ENCODE measurements around the gene ALG1. TPM values are rescaled to one million over a fixed set of nuclear protein-coding genes. Genes with fewer than 3 reads are reported as not detected.
"Not testable (repeated sequence)": the region's sequence is repeated elsewhere in the genome, so short reads cannot be mapped to it uniquely, and the experiment has no call there.

The ALG1 gene
- total and polyA plus RNA-seq, 8 donors: 13.0 to 23.3 (median 16.4) TPM

- DNase-seq; FAIRE-seq; H3K27me3 ChIP-seq; H3K4me3 ChIP-seq; H3K27ac ChIP-seq; H3K9me3 ChIP-seq; intact Hi-C loops (cut with DNase I); H3K4me1 ChIP-seq; H3K36me3 ChIP-seq; ATAC-seq: not testable (repeated sequence)
- WGBS, 2 donors: 91 to 94% methylated on average over 9 of the region's 9 CpGs
Observed at GRCh38 chr16:5090592-5090991, 18.9 kb downstream of the ALG1 start.

GRCh38 chr16:5093081-5093480 lies 21.4 kb downstream of the ALG1 start:
- H3K36me3 ChIP-seq; intact Hi-C loops (cut with DNase I); FAIRE-seq; H3K4me1 ChIP-seq; H3K27ac ChIP-seq; H3K4me3 ChIP-seq; H3K27me3 ChIP-seq; H3K9me3 ChIP-seq; ATAC-seq: not testable (repeated sequence)
- DNase-seq: peak in 1 of 6 donors; percentile 68
- WGBS, 2 donors: 89 to 98% methylated on average over 6 to 9 of the region's 9 CpGs

DNA sequence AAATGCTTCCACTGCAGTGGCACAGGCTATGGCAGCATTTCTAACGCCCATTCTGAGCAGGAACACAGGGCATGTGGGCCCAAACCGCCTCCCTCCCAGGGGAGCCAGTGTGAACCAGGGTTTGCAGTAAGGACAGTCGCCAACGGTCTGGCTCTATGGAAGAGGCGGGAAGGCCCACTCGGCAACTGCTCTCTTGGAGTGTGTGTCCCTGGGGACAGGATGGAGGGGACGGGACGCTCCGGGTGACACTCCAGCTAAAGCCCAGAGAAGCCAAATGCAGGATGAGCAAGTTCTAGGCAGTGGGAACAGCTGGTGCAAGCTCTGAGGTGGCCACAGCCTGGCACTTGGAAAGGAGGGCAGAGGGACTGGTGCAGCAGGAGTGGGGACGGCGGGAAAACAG lies 22.1 kb downstream of the ALG1 start:
- H3K4me1 ChIP-seq; FAIRE-seq; H3K9me3 ChIP-seq; ATAC-seq; intact Hi-C loops (cut with DNase I); H3K27me3 ChIP-seq; H3K36me3 ChIP-seq; H3K27ac ChIP-seq; H3K4me3 ChIP-seq: not testable (repeated sequence)
- DNase-seq: peak in 1 of 6 donors; percentile 55
- 77 to 84% methylated on average over 10 to 11 of the region's 11 CpGs for WGBS, 2 donors

GRCh38 chr16:5095145-5095830 lies 23.6 kb downstream of the ALG1 start:
- H3K27ac ChIP-seq; ATAC-seq; H3K27me3 ChIP-seq; H3K9me3 ChIP-seq; DNase-seq; FAIRE-seq; H3K36me3 ChIP-seq; intact Hi-C loops (cut with DNase I); H3K4me1 ChIP-seq; H3K4me3 ChIP-seq: not testable (repeated sequence)
- 63 to 66% methylated on average over 11 of the region's 11 CpGs for WGBS, 2 donors

GRCh38 chr16:5096437-5097060 lies 24.9 kb downstream of the ALG1 start:
- ATAC-seq; DNase-seq; H3K27me3 ChIP-seq; H3K27ac ChIP-seq; intact Hi-C loops (cut with DNase I); H3K9me3 ChIP-seq; FAIRE-seq; H3K36me3 ChIP-seq; H3K4me1 ChIP-seq: not testable (repeated sequence)
- WGBS, 2 donors: 17 to 20% methylated on average over 7 of the region's 7 CpGs
- H3K4me3 ChIP-seq: peak overlapping the region in 2 of 4 donors; percentile 69 to 90

DNA sequence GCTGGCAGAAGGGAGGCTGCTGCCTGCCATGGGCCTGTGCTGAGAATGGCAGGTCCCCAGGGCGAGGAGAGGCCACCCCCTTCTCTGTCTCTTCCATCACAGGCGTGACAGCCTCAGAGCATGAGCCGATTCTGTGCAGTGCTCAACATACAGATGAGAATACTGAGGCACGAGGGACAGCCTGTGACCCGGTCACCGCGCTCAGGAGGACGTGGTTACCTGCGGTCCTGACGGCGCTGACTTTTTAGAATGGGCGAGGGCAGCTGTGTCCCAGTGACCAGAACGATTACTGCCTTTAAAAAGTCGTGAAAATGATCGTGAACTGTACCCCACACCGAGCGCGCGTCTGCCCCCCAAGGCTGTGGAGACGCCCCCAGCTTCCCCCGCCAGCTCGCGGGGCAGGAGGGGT lies 25.4 kb downstream of the ALG1 start:
- 1% methylated on average over 22 to 23 of the region's 23 CpGs for WGBS, 2 donors
- H3K4me1 ChIP-seq; intact Hi-C loops (cut with DNase I); ATAC-seq; H3K9me3 ChIP-seq; FAIRE-seq; H3K27me3 ChIP-seq; H3K36me3 ChIP-seq: not testable (repeated sequence)
- Histone ChIP-seq H3K27ac (peak overlapping the region; percentile 28 to 67 (median 60)), H3K4me3 (peak overlapping the region; percentile 66 to 90 (median 75))
- DNase-seq: peak in 2 of 6 donors; percentile 40 to 58

GRCh38 chr16:5097470-5098220 lies 26.0 kb downstream of the ALG1 start, which contains the start of gene EEF2KMT:
EEF2KMT (minus strand) TSS chr16:5097795; CDS start chr16:5097739, 56 bp downstream.
- H3K27me3 ChIP-seq; H3K9me3 ChIP-seq; intact Hi-C loops (cut with DNase I); H3K36me3 ChIP-seq; H3K4me1 ChIP-seq; FAIRE-seq: not testable (repeated sequence)
- H3K4me3 ChIP-seq: peak within 1 kb of the TSS; percentile 66 to 90 (median 75)
- 0 to 1% methylated on average over 40 to 67 of the region's 67 CpGs for WGBS, 2 donors
- H3K27ac ChIP-seq: peak within 1 kb of the TSS; percentile 55 to 67 (median 62)
- DNase-seq: peak; percentile 97 to 100 (median 100)
- peak; percentile 100 for ATAC-seq

DNA sequence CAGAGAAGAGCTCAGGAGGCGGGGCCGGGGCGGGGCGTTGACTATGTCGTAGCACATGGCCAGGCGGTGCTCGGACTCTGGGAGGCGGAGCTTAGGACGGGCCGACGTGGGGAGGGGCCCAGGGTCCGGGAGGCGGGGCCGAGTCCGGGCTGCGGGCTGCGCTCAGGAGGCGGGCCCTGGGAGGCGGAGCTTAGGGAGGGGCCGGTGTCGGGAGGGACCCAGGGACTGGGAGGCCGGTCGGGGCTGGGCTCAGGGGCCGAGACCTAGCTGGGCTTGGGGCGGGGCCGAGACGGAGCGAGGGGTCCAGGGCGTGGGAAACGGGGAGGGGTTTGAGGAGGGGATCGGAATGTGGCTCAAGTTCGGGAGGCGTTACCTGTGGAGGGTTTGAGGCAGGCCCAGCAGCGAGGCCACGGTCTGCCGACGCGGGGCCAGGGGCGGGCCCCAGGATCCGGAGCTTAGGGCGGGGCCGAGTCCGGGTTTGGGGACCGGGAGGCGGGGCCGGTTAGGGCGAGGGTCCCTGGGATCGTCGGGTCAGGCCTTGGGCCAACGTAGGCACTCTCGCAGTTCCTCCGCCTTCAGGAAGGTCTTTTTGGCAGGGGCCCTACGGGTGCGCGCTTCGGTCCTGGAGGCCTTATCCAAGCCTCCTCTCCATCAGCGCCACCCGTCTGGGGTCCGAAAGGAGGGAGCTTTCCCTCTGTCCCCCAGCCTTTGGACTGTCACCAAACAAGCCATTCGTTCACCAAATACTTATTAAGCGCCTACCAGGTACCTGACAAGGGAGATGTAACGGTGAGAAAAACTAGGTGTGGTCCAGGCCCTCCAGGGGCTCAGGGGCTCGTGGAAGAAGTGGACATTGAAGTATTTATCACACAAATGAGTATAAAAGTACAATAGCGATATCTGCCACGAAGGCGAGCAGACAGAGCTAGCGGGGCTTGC lies 26.8 kb downstream of the ALG1 start:
- H3K27ac ChIP-seq: peak overlapping the region; percentile 53 to 63 (median 58)
- FAIRE-seq (peak; percentile 98), DNase-seq (peak; percentile 73 to 96 (median 87))
- intact Hi-C loops (cut with DNase I); H3K9me3 ChIP-seq; H3K36me3 ChIP-seq; ATAC-seq; H3K27me3 ChIP-seq; H3K4me1 ChIP-seq: not testable (repeated sequence)
- 2 to 3% methylated on average over 28 to 56 of the region's 67 CpGs for WGBS, 2 donors
- H3K4me3 ChIP-seq: peak overlapping the region; percentile 35 to 69 (median 55)

GRCh38 chr16:5099174-5099573 lies 27.5 kb downstream of the ALG1 start:
- H3K27ac ChIP-seq; H3K36me3 ChIP-seq; intact Hi-C loops (cut with DNase I); ATAC-seq; DNase-seq; H3K27me3 ChIP-seq; H3K4me3 ChIP-seq; H3K9me3 ChIP-seq; FAIRE-seq; H3K4me1 ChIP-seq: not testable (repeated sequence)
- 7 to 8% methylated on average over 3 of the region's 4 CpGs for WGBS, 2 donors

GRCh38 chr16:5103296-5104032 lies 31.8 kb downstream of the ALG1 start:
- H3K27ac ChIP-seq; H3K27me3 ChIP-seq; ATAC-seq; H3K36me3 ChIP-seq; H3K4me3 ChIP-seq; H3K9me3 ChIP-seq; FAIRE-seq; DNase-seq; H3K4me1 ChIP-seq; intact Hi-C loops (cut with DNase I): not testable (repeated sequence)
- 82% methylated on average over 12 of the region's 12 CpGs for WGBS, 2 donors
